K562 (cell line): ENCODE data around the gene HPSE2. TPM values are rescaled to one million over a fixed set of nuclear protein-coding genes. Genes with fewer than 3 reads are reported as not detected.

Experiments
- ATAC-seq: fragments of 200-7000 bp; cut with Tn5 transposase; 3 replicates; pipeline ENCODE4 v1.9.1; 2020; ENCODE audit warnings: moderate library complexity
- BruUV-seq: library from RNA; stranded (reverse); fragments of 400-500 nt; replicated peaks from 2 replicates; lab custom pipeline; 2021; lab: Mats Ljungman, UMichigan
- CTCF ChIA-PET: fragments of 300-600 bp; formaldehyde crosslinking; extraction: SDS; loops from one replicate; lab custom pipeline; 2021; ENCODE audit warnings: low intra/inter-chr PET ratio; lab: Yijun Ruan, JAX
- POLR2A ChIA-PET: fragments of 300-600, 350-650 bp; sonication (Branson Sonifier 250); formaldehyde crosslinking; extraction: SDS; loops from one replicate; lab custom pipeline; 2021; ENCODE audit warnings: antibody characterized with exemption, inconsistent platforms; lab: Yijun Ruan, JAX
- DNase-seq, 4 experiments: peaks; one replicate each; pipeline versions ENCODE4 v3.0.0 to v3.0.0-alpha.2; 2011 to 2018; ENCODE audit warnings: low spot score in 3 of 4, mixed read lengths in 3 of 4; ENCODE audit errors: extremely low read depth in 1 of 4
- FAIRE-seq: peaks from 2 replicates; lab custom pipeline; 2011; peaks lifted over from hg19 to GRCh38; lab: Jason Lieb, UNC
- H2AFZ ChIP-seq: 2 replicates; pipeline ENCODE4 v1.6.0; 2011; ENCODE audit warnings: low read depth, low read length, control low read depth, inconsistent platforms
- H3K27ac ChIP-seq: fragments of 200-600 bp; 3 replicates; pipeline ENCODE4 v1.8.0; 2011; ENCODE audit warnings: low read depth, mild to moderate bottlenecking, control low read depth, inconsistent platforms, low read length, moderate library complexity, mixed read lengths; ENCODE audit errors: extremely low read depth
- H3K27me3 ChIP-seq, 2 experiments: fragments of 300-600 bp in 1 of 2; 2 replicates in 1 of 2; 3 replicates in 1 of 2; pipeline versions ENCODE4 v1.6.0 to v1.8.0; 2011; ENCODE audit warnings: inconsistent platforms in 2 of 2, low read length in 2 of 2, mild to moderate bottlenecking in 1 of 2, mixed read lengths in 1 of 2, moderate library complexity in 1 of 2; ENCODE audit not compliant: control insufficient read depth in 2 of 2, insufficient read depth in 2 of 2
- H3K36me3 ChIP-seq: fragments of 300-600 bp; 3 replicates; pipeline ENCODE4 v1.8.0; 2011; ENCODE audit warnings: mild to moderate bottlenecking, low read length, inconsistent platforms; ENCODE audit not compliant: control insufficient read depth, insufficient read depth
- H3K4me1 ChIP-seq, 2 experiments: fragments of 200-600 bp in 1 of 2; replicated peaks in 1 of 2; 2 replicates in 1 of 2; 3 replicates in 1 of 2; pipeline versions ENCODE4 v1.5.1 to v1.8.0; 2011; ENCODE audit warnings: inconsistent platforms in 2 of 2, low read length in 2 of 2, mild to moderate bottlenecking in 1 of 2, mixed read lengths in 1 of 2, moderate library complexity in 1 of 2; ENCODE audit not compliant: control insufficient read depth in 2 of 2, insufficient read depth in 2 of 2
- H3K4me2 ChIP-seq: 2 replicates; pipeline ENCODE4 v1.6.1; 2011; ENCODE audit warnings: low read length, control low read depth, inconsistent platforms, mixed read lengths; ENCODE audit not compliant: insufficient read depth
- H3K4me3 ChIP-seq: fragments of 200-600 bp; sonication (generic), shearing (Covaris generic); 2 replicates; pipeline ENCODE4 v1.5.1; 2016; ENCODE audit warnings: control low read depth, inconsistent platforms
- H3K79me2 ChIP-seq: fragments of 200-600 bp; 3 replicates; pipeline ENCODE4 v1.8.0; 2011; ENCODE audit warnings: low read length, inconsistent platforms; ENCODE audit not compliant: control insufficient read depth, insufficient read depth
- H3K9ac ChIP-seq, 2 experiments: 2 replicates each; pipeline versions ENCODE4 v1.6.0 to v1.6.1; 2011; ENCODE audit warnings: low read depth in 2 of 2, low read length in 2 of 2, control low read depth in 1 of 2, inconsistent platforms in 1 of 2, mild to moderate bottlenecking in 1 of 2, mixed read lengths in 1 of 2; ENCODE audit not compliant: insufficient read depth in 1 of 2
- H3K9me1 ChIP-seq: one replicate; pipeline ENCODE4 v1.6.0; 2011; ENCODE audit warnings: inconsistent platforms, mild to moderate bottlenecking, low read length, moderate library complexity; ENCODE audit not compliant: control insufficient read depth, insufficient read depth
- H3K9me3 ChIP-seq: replicated peaks from 2 replicates; pipeline ENCODE4 v1.5.1; 2011; ENCODE audit warnings: low read depth, low read length, inconsistent platforms; ENCODE audit not compliant: control insufficient read depth, insufficient read depth
- H4K20me1 ChIP-seq: replicated peaks from 2 replicates; pipeline ENCODE4 v1.6.1; 2011; ENCODE audit warnings: low read length, inconsistent platforms, mixed read lengths; ENCODE audit not compliant: control insufficient read depth, insufficient read depth
- BCOR ChIP-seq: fragments of 450-650 bp; IDR thresholded peaks from 2 replicates; pipeline ENCODE4 v1.6.1; 2016
- ELF1 ChIP-seq: fragments of 200-800 bp; sonication (Bioruptor generic); IDR thresholded peaks from 2 replicates; pipeline ENCODE4 v1.6.1; 2016; ENCODE audit warnings: missing genetic modification characterization, missing compliant biosample characterization
- KDM2B ChIP-seq: fragments of 250-450 bp; sonication (Bioruptor Pico); IDR thresholded peaks from 2 replicates; pipeline ENCODE4 v1.8.0; 2021; ENCODE audit warnings: mild to moderate bottlenecking, moderate library complexity
- MAFK ChIP-seq: IDR thresholded peaks from 2 replicates; pipeline ENCODE4 v1.6.1; 2011; ENCODE audit warnings: low read length, improper control_type of control experiment
- MYC ChIP-seq, 2 experiments: fragments of 250-450 bp in 1 of 2; sonication (Bioruptor Pico) in 1 of 2; IDR thresholded peaks; 2 replicates each; pipeline versions ENCODE4 v1.5.1 to v1.6.1; 2012 to 2021; ENCODE audit warnings: low read depth in 2 of 2, borderline replicate concordance in 1 of 2, improper control_type of control experiment in 1 of 2, low read length in 1 of 2, mild to moderate bottlenecking in 1 of 2, moderate library complexity in 1 of 2
- NFE2 ChIP-seq: IDR thresholded peaks from 2 replicates; pipeline ENCODE4 v1.6.1; 2014; ENCODE audit warnings: antibody characterized with exemption, low read depth
- ZNF444 ChIP-seq: fragments of 250-450 bp; sonication (Bioruptor Pico); IDR thresholded peaks from 2 replicates; pipeline ENCODE4 v1.4.0; 2020; ENCODE audit warnings: mild to moderate bottlenecking, moderate library complexity
- WGBS: fragments of 100-300 bp; shearing (Covaris generic); methylation state at CpG from one replicate; pipeline ENCODE4 v1.1.6; 2016; ENCODE audit warnings: low coverage, mixed read lengths; ENCODE audit not compliant: insufficient coverage; ENCODE audit errors: missing lambda C conversion rate; 5-methylcytosine and 5-hydroxymethylcytosine counted together
- in situ Hi-C: fragments of 300-500 bp; cut with MboI; formaldehyde crosslinking; loops from 4 replicates; pipeline ENCODE4 v1.15.0; 2018; ENCODE audit warnings: inconsistent platforms, mixed read lengths
- intact Hi-C: fragments of 100-400 bp; cut with micrococcal nuclease; formaldehyde crosslinking; loops from 2 replicates; pipeline ENCODE4 v1.14.2; 2022
- polyA plus RNA-seq, 8 experiments: library from polyadenylated mRNA; depleted of rRNA in 4 of 8; stranded (reverse) in 5 of 8; unstranded in 3 of 8; fragments of >200 nt; fragmentation: Nextera tagmentation in 2 of 8; fragmentation: Illumina TruSeq in 1 of 8; extraction: Ambion mirVana in 2 of 8; extraction: Trizol in 1 of 8; gene quantifications; 2 replicates each; pipeline versions ENCODE4 v1.2.1 to v1.2.3, GENCODE V29; 2011 to 2014; ENCODE audit warnings: inconsistent platforms in 1 of 8, missing spikeins in 1 of 8
- total RNA-seq, 7 experiments: library from RNA; depleted of rRNA in 6 of 7; stranded (reverse); fragments of >200 nt in 6 of 7; fragmentation: Illumina TruSeq in 2 of 7; extraction: Trizol in 2 of 7; gene quantifications; 2 replicates each; pipeline versions ENCODE4 v1.2.1 to v1.2.3, GENCODE V29; 2011 to 2021; ENCODE audit warnings: low replicate concordance in 1 of 7

HPSE2 gene
- total and polyA plus RNA-seq, 9 of the 15 experiments (the other 6 are each of a cell fraction or from before 2014, with no cell fraction given) = 0.03 to 0.10 (median 0.04) TPM; not detected in 2

DNA sequence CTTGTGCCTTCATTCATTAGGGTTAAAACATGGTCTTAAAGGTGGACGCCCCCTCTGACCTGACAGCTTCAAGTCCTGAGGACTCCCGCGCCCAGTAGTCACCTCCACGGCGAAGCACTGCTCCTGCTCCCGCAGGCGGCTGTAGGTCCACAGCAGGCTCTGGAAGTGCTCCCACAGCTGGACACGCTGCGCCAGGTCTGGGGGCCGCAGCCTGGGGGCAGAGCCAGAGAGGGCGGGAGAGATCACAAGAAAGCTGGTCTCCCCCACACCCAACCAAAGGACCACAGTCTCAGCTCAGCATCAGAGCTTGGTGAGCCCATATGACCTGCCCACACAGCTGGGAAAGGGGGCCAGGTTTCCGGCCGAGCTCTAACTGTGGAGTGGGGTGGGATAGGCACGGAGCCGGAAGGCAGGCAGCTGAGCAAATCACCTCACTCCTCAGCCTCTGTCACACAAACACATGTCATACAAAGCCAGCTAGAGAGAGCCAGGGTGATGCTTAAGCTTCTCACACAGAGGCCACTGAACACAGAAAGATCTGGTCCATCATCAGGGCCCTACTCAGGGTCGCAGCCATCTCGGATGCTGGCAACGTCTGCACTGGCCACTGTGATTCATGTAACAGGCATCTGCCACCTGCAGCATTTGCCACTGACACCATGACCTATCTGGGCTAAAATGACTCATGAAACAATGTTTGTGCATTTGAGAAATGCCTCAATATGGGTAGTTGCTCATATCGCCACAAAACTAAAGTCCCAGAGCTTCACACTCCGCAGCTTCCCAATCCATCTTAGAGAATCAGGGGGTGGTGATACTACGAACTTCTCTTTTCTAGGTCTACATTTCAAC, 801.5 kb downstream of the HPSE2 start:
- no peak overlapping the region for H3K4me2 ChIP-seq
- 97% methylated on average over 13 of the region's 21 CpGs for WGBS
- in situ Hi-C loops (no loop called here), intact Hi-C loops (no loop called here)
- no peak for TF ChIP-seq ZNF444
- no peak for TF ChIP-seq ELF1
- no peak for TF ChIP-seq BCOR
- no peak for TF ChIP-seq MAFK
- BruUV-seq = no TSS peak
- H4K20me1 ChIP-seq = no peaks in the 10 kb centered on the region
- ChIA-PET POLR2A (interaction anchor here (1.6 kb wide), 1 partner anchor 11 kb away, joined by 4 read pairs; no protein-coding TSS in a partner anchor), CTCF (no interaction called here)
- no peak overlapping the region for H3K27ac ChIP-seq
- peaks cover 73% of the 10 kb centered on the region; the same call in 2 of the 3 replicates for H3K36me3 ChIP-seq
- no peaks in the 10 kb centered on the region for H3K9me3 ChIP-seq
- no peaks in the 10 kb centered on the region for H3K4me1 ChIP-seq
- no peak overlapping the region for H3K9ac ChIP-seq
- ATAC-seq = no peak
- H3K4me3 ChIP-seq = no peak overlapping the region
- H3K27me3 ChIP-seq = no peaks in the 10 kb centered on the region
- DNase-seq = no peak
- no peak overlapping the region for H2AFZ ChIP-seq
- H3K9me1 ChIP-seq = no peaks in the 10 kb centered on the region
- FAIRE-seq = no peak
- no peaks in the 10 kb centered on the region for H3K79me2 ChIP-seq

DNA sequence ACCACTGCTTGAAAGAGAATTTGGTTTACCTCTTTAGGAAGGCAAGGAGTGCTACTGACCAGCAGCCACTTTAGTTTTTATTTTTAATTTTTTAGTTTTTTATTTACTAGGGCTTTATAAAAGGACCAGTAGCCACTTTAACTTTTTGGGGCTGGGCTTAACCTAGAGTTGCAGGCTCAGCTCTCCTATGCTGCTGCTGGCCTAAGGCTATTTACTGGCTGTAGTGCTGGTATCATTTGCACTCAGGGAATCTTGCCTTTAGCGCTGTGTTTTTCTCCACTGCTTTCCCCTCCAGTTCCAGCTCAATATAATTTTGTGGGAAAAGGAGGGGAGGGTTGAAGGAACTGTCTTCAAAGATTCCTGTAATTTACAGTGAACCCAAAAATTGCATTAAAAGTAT, 802.3 kb downstream of the HPSE2 start:
- Histone ChIP-seq H3K27me3 (no peaks in the 10 kb centered on the region), H3K9me1 (no peaks in the 10 kb centered on the region), H3K9ac (no peak overlapping the region), H3K4me2 (no peak overlapping the region), H3K4me1 (no peaks in the 10 kb centered on the region), H3K4me3 (no peak overlapping the region), H3K79me2 (no peaks in the 10 kb centered on the region), H3K27ac (no peak overlapping the region), H2AFZ (no peak overlapping the region), H4K20me1 (no peaks in the 10 kb centered on the region), H3K36me3 (peaks cover 72% of the 10 kb centered on the region; the same call in 2 of the 3 replicates), H3K9me3 (no peaks in the 10 kb centered on the region)
- ATAC-seq (no peak), FAIRE-seq (no peak), DNase-seq (no peak)
- 88% methylated on average over 1 of the region's 1 CpG for WGBS
- CTCF ChIA-PET = no interaction called here
- intact Hi-C loops (no loop called here), in situ Hi-C loops (no loop called here)
- TF ChIP-seq MYC (IDR thresholded peaks at IDR 0.05; ENCODE audit: low read depth, low read length) (no peak), MYC (CRISPR knock-in tag; IDR thresholded peaks at IDR 0.05; ENCODE audit: borderline replicate concordance, low read depth) (no peak), KDM2B (CRISPR knock-in tag) (no peak), NFE2 (no peak)
- POLR2A ChIA-PET = no interaction called here
- BruUV-seq = no TSS peak
